ENCODE measurements around the gene NANOS1.
"Not testable (repeated sequence)": the region's sequence is repeated elsewhere in the genome, so short reads cannot be mapped to it uniquely, and the experiment has no call there.

NANOS1 gene

DNA sequence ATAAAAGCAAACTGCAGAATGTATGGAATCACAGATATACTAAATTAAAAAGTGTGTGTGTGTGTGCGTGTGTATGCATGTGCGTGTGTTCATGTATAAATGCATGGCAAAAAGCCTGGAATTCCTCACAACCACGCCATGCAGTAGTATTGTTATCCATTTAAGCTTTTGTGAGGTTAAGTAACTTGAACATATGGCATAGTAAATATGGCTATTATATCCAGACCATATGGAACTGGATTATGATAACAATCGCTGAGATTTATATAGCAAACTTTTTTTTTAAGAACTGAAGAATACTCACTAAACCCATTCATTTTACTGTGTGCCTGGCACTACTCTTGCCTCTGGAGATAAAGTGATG is 22.3 kb upstream of the NANOS1 start:
- no peak for DNase-seq (ENCODE audit: low read depth in 2 of 2)

DNA sequence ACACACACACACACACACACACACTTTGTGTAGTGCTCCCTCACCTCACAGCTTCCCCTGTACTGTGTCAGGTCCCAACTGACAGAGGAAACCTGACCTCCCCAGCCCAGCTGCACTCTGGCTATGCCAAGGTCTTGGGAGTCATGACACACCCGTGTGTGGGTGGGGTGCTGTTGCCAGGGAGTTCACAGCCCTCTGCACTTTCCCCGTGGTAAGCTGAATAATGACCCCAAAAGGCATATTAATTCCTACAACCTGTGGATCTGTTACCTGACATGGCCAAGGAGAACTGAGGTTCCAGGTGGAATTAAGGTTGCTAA is 8.9 kb upstream of the NANOS1 start:
- DNase-seq (ENCODE audit: low read depth in 2 of 2), result no peak

DNA sequence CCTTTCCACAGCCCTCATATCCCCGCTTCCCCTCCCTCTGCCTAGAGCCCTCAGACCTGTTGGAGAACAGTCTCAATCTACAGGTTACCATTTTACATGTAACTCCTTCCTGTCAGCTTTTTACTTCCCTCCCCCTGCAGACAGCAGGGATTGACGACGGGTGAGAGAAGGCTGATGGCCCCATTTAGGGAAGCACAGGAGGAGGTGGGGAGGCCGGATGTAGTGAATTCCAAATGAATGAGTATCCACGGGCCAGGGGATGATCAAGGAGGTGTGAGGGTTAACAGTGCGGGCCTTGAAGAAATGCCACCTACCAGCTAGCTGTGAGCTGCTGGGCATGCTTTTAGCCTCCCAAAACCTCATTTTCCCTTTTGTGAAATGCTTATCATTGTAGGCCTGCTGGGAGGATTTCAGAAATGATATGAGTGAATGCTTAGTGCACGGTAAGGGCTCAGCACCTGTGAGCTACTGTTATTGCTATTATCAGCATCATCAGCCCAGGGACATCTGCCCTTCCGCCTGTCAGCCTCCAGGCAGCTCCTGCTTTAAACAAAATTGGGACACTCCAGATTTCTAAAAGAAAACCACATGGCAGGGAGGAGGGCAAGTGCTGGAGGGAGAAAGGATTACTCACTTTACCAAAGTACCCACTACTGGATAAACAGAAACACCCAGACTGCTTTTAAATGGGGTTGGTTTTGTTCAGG is 6.5 kb upstream of the NANOS1 start:
- no peak for DNase-seq (ENCODE audit: low read depth in 2 of 2)

DNA sequence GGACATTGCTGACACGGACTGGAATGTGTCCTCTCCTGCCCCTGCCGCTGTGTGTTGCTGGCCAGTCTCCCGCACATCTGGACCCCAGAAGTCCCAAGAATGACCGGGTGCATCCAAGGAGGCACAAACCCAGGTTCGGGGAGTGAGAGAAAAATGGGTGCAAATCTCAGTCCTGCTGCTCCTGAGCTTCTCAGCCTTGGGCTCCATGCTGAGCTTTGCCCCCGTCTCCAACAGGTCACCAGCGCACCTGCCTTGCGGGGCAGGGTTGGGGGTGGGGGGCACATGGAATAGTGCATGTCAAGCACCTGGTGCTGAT is 6.0 kb upstream of the NANOS1 start:
- DNase-seq (ENCODE audit: low read depth in 2 of 2), result no peak

DNA sequence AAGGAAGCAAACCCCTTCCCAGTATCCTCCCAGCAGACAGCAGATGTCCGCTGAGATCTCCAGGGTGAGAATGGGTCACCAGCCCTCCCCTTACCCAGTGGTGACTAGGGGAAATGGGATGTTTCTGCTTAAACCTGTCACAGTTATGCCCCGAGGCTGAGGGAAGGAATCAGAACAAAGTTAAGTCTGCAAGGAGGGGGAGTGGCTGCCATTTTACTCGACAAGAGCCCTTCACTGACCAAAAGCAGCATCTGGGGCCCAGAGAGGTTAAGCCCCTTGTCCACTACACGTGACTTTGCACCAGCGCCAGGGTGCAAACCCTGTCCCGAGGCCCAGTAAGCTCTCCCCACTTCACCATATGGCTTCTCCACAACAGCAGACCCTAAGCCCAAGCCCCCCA is 4.6 kb upstream of the NANOS1 start:
- no peak for DNase-seq (ENCODE audit: low read depth in 2 of 2)

DNA sequence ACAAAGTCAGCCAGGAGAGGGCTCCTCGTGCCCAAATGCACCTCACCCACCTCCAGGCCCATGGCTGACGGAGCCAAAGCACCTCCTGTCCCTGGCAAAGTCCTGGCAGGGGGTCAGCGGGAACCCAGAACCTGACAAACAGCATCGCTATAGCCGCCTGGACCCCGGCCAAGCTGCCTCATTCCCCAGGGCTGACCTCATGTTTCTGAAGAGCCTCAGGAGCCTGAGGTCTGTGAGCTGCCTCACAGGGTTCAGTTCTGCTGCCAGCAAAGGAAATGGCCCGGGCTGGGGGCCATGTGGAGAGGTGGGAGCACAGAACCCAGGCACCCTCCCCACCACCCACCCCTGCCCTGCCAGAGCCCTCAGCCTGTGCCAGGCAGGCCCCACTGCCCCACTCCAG is 4.2 kb upstream of the NANOS1 start:
- DNase-seq (ENCODE audit: low read depth in 2 of 2), result no peak

DNA sequence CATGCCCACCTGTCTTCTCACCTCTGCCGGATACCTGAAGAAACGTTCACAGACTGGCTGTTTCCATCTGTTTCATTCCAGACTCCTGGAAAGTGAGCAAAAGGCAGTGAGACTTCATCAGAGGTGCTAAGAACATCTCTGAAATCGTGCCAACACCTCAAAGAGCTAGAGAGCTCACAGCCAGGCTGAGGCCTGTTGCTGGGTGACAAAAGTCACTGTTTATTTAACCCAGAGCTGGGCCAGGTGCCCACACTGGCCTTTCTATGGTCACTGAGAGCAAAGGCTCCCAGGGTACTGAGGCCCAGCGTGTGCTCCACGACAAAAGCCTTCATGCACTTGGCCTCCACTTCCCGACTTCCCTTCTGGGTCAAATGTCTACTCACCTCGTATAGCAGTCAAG is 3.7 kb upstream of the NANOS1 start:
- no peak for DNase-seq (ENCODE audit: low read depth in 2 of 2)

DNA sequence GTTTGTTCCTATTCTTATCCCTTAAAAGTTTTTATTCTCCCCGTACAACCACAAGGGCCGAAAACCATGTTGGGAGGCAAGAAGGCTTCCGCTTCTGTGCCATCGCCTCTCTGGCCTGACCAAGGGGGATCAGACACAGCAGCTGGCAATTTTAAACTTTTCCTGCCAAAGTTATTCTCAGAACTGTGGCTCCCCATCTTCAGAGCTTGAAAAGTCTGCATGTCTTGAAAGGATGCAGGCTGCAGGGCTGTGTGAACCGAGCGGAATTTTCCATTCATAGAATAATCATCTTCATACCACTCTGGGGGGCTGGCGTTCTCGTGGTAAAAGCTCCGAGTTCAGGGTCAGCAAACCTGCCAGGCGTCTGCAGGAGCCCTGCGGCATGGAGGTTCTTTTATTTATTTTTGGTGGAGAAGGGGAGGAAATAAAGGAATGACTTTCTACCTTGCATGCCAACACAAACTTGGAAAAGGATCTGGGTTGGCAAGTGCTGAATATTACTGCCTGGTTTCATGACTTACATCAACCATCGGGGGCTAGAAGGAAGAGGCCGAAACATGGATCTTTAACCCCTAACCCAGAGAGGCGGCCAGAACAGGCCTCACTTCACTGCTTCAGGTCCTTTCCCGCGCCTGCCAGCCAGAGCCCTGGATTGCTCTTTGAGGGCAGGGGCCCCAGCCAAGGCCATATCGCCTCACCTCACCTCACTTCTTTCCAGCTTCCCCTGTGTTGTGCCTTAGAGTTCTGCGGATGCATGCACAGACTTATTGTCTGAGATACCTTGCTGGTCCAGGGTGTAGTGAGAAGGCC is 3.0 kb upstream of the NANOS1 start:
- no peak for DNase-seq (ENCODE audit: low read depth in 2 of 2)

DNA sequence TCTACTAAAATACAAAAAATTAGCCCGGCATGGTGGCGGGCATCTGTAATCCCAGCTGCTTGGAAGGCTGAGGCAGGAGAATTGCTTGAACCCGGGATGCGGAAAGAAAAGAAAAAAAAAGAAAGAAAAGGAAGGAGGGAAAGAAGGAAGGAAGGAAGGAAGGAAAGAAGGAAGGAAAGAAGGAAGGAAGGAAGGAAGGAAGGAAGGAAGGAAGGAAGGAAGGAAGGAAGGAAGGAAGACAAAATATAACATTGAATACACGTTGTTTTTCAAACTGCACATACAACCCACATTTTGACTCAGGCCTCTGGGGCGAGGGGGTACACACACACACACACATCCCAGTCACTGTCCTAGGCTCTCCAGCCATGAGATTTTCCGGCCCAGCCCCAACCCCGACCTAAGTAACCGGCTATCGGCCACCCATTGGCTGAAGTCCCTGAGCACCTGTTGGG is 1.0 kb upstream of the NANOS1 start:
- DNase-seq (ENCODE audit: low read depth in 2 of 2), result not testable (repeated sequence)

DNA sequence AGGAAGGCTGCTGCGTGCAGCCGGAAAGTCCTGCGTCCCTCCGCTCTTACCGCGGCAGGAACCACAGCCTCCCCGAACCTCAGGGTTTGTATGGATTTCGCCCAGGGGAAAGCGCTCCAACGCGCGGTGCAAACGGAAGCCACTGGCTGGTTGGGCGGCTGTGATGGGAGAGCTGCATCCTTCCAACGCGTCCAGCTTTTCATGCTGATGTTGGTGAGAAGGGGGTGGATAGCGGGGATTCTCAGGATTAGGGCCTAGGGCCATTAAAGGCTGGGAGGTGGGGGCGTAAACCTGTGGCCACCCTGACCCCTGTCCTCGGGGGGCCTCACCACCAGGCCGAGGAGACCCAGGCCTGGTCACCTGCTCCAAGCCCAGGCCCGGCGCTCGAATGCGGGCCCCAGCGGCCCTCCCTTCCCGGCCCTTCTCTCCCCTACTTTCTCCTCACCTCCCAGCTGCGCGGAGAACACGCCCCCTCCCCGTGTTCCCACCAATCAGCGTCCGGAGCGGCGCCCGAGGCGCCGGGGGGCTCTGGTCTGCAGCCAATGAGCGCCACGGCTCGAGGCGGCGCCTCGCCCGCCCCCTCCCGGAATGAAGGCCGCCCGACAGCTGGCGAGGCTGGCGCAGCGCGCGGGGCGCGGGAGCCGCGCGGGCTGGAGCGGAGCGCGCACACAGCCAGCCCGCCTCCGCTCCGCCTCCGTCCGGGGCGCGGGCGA is 458 bp upstream of the NANOS1 start:
- DNase-seq (ENCODE audit: low read depth in 2 of 2), result peak; percentile 59 to 69

DNA sequence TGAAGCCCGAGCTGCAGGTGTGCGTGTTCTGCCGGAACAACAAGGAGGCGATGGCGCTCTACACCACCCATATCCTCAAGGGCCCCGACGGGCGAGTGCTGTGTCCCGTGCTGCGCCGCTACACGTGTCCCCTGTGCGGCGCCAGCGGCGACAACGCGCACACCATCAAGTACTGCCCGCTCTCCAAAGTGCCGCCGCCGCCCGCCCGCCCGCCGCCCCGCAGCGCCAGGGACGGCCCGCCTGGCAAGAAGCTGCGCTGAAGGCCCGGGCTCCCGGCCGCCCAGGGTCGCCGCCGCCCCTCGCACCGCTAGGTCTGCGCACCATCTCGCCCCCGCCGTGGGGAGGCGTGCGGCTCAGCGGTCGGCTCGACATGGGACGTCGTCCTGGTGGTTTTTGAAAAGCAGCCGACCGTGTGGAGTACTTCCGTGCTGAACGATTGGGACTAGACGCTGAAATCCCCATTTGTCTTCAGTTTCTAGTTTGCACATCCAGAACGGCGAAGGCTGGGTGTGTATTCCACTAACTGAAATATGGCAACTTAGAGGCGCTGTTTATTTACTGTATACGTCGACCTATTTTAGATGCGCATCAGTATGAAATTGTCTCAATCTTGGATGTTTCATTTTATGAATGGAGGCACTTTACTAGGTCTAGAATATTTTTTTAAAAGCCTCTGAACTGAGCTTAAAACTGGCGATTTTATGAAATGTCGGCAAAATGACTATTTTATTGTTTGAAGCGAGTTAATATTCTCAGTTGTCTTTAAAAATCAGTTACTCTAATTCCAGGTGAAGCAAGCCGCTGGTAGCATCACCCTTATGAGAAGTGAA is 1.1 kb downstream of the NANOS1 start:
- DNase-seq (ENCODE audit: low read depth in 2 of 2), result peak in 1 of 2 donors; percentile 9

DNA sequence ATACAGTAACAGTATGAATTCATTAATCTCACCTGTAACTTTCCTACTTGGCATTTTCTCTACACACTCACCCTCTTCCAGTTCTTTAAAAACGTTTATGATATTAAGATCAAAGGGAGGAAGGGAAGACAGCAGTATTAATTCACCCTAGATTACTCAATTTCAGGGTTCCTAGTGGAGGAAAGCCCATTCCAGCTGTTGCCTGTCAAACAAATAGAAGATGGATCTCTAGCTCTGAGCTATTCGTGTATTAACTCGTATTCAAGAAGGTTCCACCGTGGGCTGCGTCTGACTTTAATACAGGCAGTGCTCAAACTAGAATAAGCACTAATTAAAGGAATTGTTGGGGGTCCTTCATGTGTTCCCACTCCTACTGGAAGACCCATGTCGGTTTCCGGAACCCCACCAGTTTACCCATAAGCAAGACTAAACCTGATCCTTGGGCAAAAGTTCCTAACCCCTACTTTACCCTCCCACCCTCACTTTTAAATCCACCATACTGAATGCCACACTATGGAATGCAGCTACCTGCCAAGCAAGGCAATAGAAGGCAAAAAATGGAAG is 2.1 kb downstream of the NANOS1 start:
- DNase-seq (ENCODE audit: low read depth in 2 of 2), result no peak

DNA sequence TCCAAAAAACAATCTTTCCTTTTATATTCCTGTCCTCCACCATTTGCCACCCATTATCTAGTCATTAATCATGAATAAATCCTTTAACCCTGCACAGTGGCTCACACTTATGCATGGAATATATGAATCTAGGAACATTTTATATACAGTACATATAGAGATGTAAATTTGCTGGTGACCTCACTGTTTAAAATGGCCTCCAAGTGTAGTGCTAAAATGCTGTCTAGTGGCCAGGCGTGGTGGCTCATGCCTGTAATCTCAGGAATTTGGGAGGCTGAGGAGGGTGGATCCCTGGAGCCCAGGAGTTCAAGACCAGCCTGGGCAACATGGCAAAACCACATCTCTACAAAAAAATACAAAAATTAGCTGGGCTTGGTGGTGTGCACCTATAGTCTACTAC is 9.6 kb downstream of the NANOS1 start:
- no peak for DNase-seq (ENCODE audit: low read depth in 2 of 2)

DNA sequence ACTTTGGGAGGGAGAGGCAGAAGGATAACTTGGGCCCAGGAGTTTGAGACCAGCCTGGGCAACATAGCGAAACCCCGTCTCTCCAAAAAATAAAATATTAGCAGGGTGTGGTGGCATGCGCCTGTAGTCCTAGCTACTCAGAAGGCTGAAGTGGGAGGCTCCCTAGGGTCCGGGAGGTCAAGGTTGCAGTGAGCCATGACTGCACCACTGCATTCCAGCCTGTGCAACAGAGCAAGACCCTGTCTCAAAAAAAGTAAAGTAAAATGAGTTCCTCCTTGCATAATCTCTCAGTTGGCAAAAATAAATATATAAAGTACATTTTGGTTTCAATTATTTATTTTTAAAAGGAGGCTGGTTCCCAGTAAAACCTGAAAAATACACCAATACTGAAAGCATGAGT is 11.8 kb downstream of the NANOS1 start:
- no peak for DNase-seq (ENCODE audit: low read depth in 2 of 2)

DNA sequence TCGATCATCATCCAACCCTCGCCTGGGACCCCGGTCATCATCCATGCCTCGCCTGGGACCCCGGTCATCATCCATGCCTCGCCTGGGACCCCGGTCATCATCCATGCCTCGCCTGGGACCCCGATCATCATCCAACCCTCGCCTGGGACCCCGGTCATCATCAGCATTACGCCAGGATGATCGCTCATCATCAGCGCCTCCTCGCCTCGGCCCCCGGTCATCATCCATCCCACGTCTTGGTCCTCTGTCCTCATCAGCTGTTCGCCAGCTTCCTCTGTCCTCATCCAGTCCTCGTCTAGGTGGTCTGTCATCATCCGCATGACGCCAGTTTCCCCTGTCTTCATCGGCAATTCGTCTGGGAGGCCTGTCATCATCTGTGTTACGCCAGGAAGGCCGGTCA is 12.7 kb downstream of the NANOS1 start:
- no peak for DNase-seq (ENCODE audit: low read depth in 2 of 2)

DNA sequence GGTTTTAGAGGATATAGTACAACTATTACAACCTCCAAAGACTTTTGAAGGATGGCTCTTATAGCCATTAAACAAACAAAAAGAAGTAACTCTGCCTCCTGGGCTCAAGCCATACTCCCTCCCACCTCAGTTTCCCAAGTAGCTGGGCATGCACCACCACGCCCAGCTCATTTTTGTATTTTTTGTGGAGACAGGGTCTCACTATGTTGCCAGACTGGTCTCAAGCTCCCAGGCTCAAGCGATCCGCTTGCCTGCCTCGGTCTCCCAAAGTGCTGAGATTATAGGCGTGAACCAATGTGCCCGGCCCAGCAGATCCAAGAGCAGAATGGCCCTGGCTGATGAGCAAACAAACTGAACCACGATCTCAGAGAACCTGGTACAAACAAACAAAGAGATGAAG is 16.0 kb downstream of the NANOS1 start:
- DNase-seq (ENCODE audit: low read depth in 2 of 2), result no peak

DNA sequence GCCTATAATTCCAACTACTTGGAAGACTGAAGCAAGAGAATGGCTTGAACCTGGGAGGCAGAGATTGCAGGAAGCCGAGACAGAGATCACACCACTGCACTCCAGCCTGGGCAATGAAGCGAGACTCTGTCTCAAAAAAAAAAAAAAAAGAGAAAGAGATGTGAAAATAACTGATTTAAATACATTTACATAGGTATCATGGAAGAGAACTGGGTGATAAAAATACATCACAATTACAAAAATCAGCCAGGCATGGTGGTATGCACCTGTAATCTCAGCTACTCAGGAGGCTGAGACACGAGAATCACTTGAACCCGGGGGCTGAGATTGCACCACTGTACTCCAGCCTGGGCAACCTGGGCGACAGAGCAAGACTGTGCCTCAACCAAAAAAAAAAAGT is 19.8 kb downstream of the NANOS1 start:
- no peak for DNase-seq (ENCODE audit: low read depth in 2 of 2)

DNA sequence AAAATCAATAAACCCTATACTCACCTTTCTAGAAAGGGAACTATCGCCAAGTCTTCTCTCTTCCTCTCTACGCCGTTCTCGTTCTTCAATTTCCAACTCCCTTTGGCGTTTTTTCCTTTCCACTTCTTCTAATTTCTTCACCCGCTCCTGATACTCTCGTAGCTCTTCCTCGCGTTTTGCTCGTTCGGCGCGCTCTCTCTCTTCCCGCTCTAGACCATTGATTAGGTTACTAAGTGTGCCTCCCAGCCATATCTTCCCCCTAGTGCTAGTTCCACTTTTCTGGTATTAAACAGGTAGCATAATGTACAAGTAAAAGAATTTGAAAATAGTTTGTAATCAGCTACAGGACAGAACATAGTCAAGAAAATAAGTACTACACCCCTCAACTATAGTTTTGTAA is 20.3 kb downstream of the NANOS1 start:
- no peak for DNase-seq (ENCODE audit: low read depth in 2 of 2)

DNA sequence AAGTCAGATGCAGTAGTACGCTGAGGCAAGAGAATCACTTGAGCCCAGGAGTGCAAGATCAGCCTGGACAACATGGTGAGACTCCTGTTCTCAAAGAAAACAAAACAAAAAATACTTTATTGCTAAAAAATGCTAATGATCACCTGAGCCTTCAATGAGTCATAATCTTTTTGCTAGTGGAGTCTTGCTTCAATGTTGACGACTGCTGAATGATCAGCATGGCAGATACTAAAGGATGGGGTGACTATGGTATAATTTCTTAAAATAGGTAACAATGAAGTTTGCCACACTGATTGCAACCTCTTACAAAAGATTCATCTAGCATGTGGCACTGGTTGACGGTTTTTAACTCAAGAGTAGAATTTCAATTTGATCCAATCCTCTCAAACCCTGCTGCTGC is 22.3 kb downstream of the NANOS1 start:
- no peak for DNase-seq (ENCODE audit: low read depth in 2 of 2)

DNA sequence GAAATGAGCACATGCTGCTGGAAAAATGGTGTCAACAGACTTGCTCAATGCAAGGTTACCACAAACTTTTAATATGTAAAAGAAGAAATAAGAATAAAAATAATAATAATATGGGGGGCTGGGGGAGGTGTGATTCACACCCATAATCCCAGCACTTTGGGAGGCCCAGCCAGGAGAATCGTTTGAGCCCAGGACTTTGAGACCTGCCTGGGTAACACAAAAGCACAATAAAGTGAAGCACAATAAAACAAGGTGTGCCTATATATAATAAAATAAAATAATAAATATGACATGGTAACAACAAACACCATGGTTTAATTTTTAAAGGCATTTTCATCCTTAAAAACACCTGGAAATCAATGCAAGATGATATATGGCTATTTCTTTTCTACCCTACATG is 26.0 kb downstream of the NANOS1 start:
- DNase-seq (ENCODE audit: low read depth in 2 of 2), result no peak

DNA sequence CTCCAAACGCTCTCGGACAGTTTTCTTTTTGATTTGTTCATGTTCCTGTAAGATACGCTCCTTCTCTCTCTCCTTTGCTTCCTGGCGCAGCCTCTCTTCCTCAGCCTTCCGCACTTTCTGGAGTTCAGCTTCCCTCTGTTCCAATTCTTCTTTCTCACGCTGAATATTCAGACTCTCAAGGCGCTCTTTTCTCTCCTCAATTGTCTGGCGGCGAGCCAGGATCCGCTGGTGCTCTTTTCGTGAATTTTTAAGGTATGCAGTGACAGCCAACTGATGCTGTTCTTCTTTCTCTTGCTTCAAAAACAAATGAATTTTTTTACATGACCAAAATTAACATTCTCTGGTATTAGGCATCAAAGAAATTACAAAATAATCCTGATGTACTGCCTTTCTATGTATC is 28.5 kb downstream of the NANOS1 start:
- no peak for DNase-seq (ENCODE audit: low read depth in 2 of 2)

DNA sequence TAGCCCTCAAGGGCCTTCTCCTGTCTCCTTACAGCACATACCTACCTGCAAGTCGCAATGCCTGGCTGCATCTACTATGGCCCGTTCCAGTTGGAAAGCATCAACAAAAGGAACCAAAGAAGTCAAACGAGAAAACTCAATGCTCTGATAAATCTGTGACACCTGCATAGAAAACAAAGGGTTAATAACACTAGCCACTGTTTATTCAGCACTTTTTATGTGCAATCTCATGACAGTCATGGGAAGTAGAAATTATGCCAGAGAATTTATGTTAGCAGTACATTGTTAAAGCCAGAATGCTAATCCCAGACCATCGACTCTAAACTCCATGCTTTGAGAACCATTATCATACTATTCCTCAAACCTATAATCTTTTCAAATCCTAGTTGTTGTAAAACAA is 30.0 kb downstream of the NANOS1 start:
- DNase-seq (ENCODE audit: low read depth in 2 of 2), result no peak
